GM12878 (cell line): ENCODE results near the gene OSGEP. TPM values are rescaled to one million over a fixed set of nuclear protein-coding genes. Genes with fewer than 3 reads are reported as not detected.

Experiments
- ATF3 ChIP-seq: IDR thresholded peaks from 2 replicates; pipeline ENCODE4 v1.6.1; 2011; ENCODE audit warnings: low read depth, mild to moderate bottlenecking, low read length, moderate library complexity, borderline replicate concordance; ENCODE audit errors: extremely low read depth
- E2F8 ChIP-seq: fragments of 450-650 bp; IDR thresholded peaks from 2 replicates; pipeline ENCODE4 v1.6.1; 2018; ENCODE audit warnings: mild to moderate bottlenecking, low read depth, moderate library complexity; ENCODE audit not compliant: partially characterized antibody
- ETV6 ChIP-seq, 2 experiments: fragments of 450-650 bp in 1 of 2; IDR thresholded peaks in 1 of 2; conservative IDR thresholded peaks in 1 of 2; 2 replicates each; pipeline ENCODE4 v1.6.1; 2014; ENCODE audit warnings: antibody characterized with exemption in 1 of 2, borderline replicate concordance in 1 of 2, low read depth in 1 of 2, mild to moderate bottlenecking in 1 of 2, moderate library complexity in 1 of 2
- HCFC1 ChIP-seq: fragments of 150-350 bp; IDR thresholded peaks from 2 replicates; pipeline ENCODE4 v1.6.1; 2014; ENCODE audit warnings: low read length
- IKZF2 ChIP-seq, 2 experiments: fragments of 450-650 bp; IDR thresholded peaks; 2 replicates each; pipeline ENCODE4 v1.6.1; 2017; ENCODE audit warnings: mild to moderate bottlenecking in 2 of 2, moderate library complexity in 2 of 2
- MTA3 ChIP-seq: IDR thresholded peaks from 2 replicates; pipeline ENCODE4 v1.6.1; 2012; ENCODE audit warnings: low read length, inconsistent platforms, borderline replicate concordance
- NFIC ChIP-seq: IDR thresholded peaks from 2 replicates; pipeline ENCODE4 v1.6.1; 2012; ENCODE audit warnings: low read depth, mild to moderate bottlenecking, inconsistent platforms, low read length, moderate library complexity
- NR2C2 ChIP-seq: IDR thresholded peaks from 2 replicates; pipeline ENCODE4 v1.6.1; 2011; ENCODE audit warnings: borderline replicate concordance, low read depth; ENCODE audit not compliant: control insufficient read depth, insufficient read length
- PKNOX1 ChIP-seq: fragments of 450-650 bp; IDR thresholded peaks from 2 replicates; pipeline ENCODE4 v1.6.1; 2016; ENCODE audit warnings: mild to moderate bottlenecking
- POLR2AphosphoS2 ChIP-seq: IDR thresholded peaks from 2 replicates; pipeline ENCODE4 v1.6.1; 2011; ENCODE audit warnings: low read depth, mild to moderate bottlenecking, low read length, improper control_type of control experiment, moderate library complexity
- RBBP5 ChIP-seq: fragments of 200-600 bp; sonication (generic); conservative IDR thresholded peaks from 2 replicates; pipeline ENCODE4 v1.6.1; 2016
- SIX5 ChIP-seq: IDR thresholded peaks from 2 replicates; pipeline ENCODE4 v1.6.1; 2011; ENCODE audit warnings: mild to moderate bottlenecking, low read depth, low read length, moderate library complexity; ENCODE audit not compliant: severe bottlenecking
- SKIL ChIP-seq: fragments of 450-650 bp; IDR thresholded peaks from 2 replicates; pipeline ENCODE4 v1.6.1; 2017; ENCODE audit warnings: mild to moderate bottlenecking, low read depth, inconsistent platforms; ENCODE audit not compliant: poor library complexity, severe bottlenecking
- USF2 ChIP-seq: IDR thresholded peaks from 2 replicates; pipeline ENCODE4 v1.6.1; 2011; ENCODE audit warnings: low read depth, low read length, improper control_type of control experiment, borderline replicate concordance
- ZBTB33 ChIP-seq: fragments of 450-650 bp; IDR thresholded peaks from 2 replicates; pipeline ENCODE4 v1.6.1; 2017; ENCODE audit warnings: mild to moderate bottlenecking
- polyA plus RNA-seq, 11 experiments: library from polyadenylated mRNA; depleted of rRNA in 4 of 11; unstranded in 6 of 11; stranded (reverse) in 5 of 11; fragments of >200 nt; fragmentation: Nextera tagmentation in 4 of 11; fragmentation: Illumina TruSeq in 1 of 11; extraction: Ambion mirVana in 4 of 11; extraction: Trizol in 1 of 11; gene quantifications; 1 replicate in 1 of 11; 2 replicates in 10 of 11; pipeline versions ENCODE4 v1.2.1 to v1.2.3, GENCODE V29; 2011 to 2016; ENCODE audit warnings: inconsistent platforms in 2 of 11, missing spikeins in 2 of 11, low read depth in 1 of 11
- total RNA-seq, 4 experiments: library from RNA; depleted of rRNA in 3 of 4; stranded (reverse); fragments of >200 nt in 3 of 4; fragmentation: Illumina TruSeq in 1 of 4; extraction: Trizol in 1 of 4; gene quantifications; 2 replicates each; pipeline versions ENCODE4 v1.2.1 to v1.2.3, GENCODE V29; 2013 to 2021
- TF ChIP-seq, protein P1 (sequence below): fragments of 450-650 bp; IDR thresholded peaks from 2 replicates; pipeline ENCODE4 v1.6.1; 2014; ENCODE audit warnings: mild to moderate bottlenecking

The OSGEP gene
- total and polyA plus RNA-seq, 10 of the 15 experiments (the other 5 are each of a cell fraction or from before 2014, with no cell fraction given), result 47.8 to 88.9 (median 52.8) TPM

DNA sequence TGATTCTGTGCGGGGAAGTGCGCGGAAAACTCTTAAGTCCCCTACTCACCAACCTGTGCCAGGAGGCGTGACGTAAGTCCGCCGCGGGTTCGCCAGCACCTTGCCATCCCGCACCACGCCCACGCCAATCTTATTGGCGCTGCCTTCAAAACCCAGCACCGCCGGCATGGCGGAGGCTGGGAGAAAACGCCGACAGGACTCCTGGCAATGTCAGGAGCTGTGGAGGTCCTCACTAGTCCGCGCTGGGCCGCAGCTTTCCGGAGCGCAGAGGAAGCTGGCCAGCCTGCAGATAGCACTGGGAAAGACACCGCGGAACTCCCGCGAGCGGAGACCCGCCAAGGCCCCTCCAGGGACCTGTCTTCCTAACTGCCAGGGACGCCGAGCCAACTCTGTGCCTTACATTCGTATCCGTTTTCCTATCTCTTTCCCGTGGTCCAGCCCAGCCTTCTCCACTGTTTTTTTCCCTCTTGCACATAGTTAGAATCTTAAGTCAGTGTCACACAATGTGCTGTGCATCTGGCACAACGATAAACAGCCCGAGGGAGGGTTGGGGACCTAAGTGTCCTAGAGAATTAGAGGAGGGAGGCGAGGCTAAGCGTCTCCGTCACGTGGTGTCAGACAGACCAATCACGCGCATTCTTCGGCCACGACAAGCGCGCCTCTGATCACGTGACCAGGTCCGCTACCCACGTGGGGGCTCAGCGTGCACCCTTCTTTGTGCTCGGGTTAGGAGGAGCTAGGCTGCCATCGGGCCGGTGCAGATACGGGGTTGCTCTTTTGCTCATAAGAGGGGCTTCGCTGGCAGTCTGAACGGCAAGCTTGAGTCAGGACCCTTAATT is at the start of gene OSGEP, which contains the start of gene APEX1 (continued):
- TF ChIP-seq USF2 (peak; percentile 100), ETV6 (conservative IDR thresholded peaks at IDR 0.05 in 1 of 2, IDR thresholded peaks at IDR 0.05 in 1 of 2; ENCODE audit: borderline replicate concordance in 1 of 2, low read depth in 1 of 2) (peak in 1 of 2 experiments; percentile 60; a peak in 2 of 4 replicates), RBBP5 (no peak), HCFC1 (peak; percentile 68), ATF3 (peak; percentile 97), POLR2AphosphoS2 (peak; percentile 78), NFIC (peak; percentile 60; the same call in 1 of the 2 replicates), IKZF2 (IDR thresholded peaks at IDR 0.05) (peak in 1 of 2 experiments; percentile 58; a peak in 3 of 4 replicates), E2F8 (peak; percentile 42), NR2C2 (no peak), ZBTB33 (peak; percentile 58; the same call in 1 of the 2 replicates), MTA3 (no peak), PKNOX1 (peak; percentile 68), SKIL (no peak), SIX5 (peak; percentile 31)
- TF ChIP-seq, protein P1, sequence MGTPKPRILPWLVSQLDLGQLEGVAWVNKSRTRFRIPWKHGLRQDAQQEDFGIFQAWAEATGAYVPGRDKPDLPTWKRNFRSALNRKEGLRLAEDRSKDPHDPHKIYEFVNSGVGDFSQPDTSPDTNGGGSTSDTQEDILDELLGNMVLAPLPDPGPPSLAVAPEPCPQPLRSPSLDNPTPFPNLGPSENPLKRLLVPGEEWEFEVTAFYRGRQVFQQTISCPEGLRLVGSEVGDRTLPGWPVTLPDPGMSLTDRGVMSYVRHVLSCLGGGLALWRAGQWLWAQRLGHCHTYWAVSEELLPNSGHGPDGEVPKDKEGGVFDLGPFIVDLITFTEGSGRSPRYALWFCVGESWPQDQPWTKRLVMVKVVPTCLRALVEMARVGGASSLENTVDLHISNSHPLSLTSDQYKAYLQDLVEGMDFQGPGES, result peak; percentile 89
